ENCODE measurements around the gene NXF3.

DNA sequence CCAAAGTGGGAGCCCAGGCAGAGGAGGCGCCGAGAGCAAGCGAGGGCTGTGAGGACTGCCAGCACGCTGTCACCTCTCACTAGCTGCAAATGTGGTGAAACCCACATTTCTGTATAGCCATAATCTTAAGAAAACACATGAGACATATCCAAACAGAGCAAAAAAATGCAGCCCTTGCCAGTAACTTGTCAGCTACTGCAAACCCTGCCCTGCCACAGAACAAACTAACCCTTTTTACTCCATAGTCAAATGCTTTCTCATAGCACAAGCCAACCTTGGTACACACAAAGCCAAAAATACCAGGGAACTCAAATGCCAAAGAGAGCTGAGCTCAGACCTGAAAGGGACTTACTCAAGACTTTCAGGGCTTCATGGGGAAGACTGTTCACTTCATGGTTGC is 14.9 kb upstream of the NXF3 start:
- TF ChIP-seq, protein P1, sequence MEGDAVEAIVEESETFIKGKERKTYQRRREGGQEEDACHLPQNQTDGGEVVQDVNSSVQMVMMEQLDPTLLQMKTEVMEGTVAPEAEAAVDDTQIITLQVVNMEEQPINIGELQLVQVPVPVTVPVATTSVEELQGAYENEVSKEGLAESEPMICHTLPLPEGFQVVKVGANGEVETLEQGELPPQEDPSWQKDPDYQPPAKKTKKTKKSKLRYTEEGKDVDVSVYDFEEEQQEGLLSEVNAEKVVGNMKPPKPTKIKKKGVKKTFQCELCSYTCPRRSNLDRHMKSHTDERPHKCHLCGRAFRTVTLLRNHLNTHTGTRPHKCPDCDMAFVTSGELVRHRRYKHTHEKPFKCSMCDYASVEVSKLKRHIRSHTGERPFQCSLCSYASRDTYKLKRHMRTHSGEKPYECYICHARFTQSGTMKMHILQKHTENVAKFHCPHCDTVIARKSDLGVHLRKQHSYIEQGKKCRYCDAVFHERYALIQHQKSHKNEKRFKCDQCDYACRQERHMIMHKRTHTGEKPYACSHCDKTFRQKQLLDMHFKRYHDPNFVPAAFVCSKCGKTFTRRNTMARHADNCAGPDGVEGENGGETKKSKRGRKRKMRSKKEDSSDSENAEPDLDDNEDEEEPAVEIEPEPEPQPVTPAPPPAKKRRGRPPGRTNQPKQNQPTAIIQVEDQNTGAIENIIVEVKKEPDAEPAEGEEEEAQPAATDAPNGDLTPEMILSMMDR (IDR thresholded peaks at IDR 0.05; ENCODE audit: insufficient read depth, low read depth, low read length), result no peak
- TF ChIP-seq EZH2 (IDR thresholded peaks at IDR 0.05; ENCODE audit: insufficient read depth, low read length), result no peak

All from astrocyte (in vitro differentiated cells and primary cell).